Measurements from ENCODE around the gene ARHGEF11. TPM values are rescaled to one million over a fixed set of nuclear protein-coding genes. Genes with fewer than 3 reads are reported as not detected.

ARHGEF11 gene
- total RNA-seq, 1 donor from 2014 or later = 12.3 TPM

DNA sequence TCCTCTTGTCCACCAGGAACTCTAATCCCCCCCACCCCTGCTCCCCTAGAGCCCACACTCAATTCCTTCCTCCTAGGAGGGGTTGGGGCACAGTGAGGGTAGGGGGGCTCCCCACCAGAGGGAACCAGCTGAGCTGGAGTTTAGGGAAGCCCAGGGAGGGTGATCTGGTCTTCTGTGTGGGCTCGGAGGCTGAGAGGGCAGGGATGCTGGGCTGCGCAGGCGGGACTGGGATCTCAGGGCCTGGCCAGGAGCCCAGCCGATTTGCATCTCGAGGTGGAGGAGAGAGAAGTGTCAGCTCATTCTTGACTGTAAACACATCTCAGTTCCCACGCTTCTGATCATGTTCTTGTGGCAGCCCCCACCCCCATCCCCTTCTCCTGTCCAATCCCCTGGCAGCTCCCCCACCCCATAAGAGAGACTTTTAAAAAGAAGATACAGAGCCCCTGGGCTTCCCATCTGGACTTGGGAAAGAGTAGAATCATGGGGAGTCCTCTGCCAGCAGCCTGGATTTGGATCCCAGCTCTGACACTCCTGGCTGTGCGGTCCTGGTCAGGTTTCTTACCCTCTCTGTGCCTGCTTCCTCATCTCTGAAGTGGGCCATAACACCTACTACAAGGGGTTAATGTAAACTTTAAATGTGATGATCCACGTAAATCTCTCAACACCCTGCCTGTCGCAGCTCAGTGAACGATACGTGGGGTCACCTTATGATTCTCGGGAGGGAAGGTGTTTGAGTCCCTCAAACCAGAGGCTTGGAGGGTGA, 145.4 kb downstream of the ARHGEF11 start:
- DNase-seq (ENCODE audit: low spot score) = no peak
- ATAC-seq = no peak

DNA sequence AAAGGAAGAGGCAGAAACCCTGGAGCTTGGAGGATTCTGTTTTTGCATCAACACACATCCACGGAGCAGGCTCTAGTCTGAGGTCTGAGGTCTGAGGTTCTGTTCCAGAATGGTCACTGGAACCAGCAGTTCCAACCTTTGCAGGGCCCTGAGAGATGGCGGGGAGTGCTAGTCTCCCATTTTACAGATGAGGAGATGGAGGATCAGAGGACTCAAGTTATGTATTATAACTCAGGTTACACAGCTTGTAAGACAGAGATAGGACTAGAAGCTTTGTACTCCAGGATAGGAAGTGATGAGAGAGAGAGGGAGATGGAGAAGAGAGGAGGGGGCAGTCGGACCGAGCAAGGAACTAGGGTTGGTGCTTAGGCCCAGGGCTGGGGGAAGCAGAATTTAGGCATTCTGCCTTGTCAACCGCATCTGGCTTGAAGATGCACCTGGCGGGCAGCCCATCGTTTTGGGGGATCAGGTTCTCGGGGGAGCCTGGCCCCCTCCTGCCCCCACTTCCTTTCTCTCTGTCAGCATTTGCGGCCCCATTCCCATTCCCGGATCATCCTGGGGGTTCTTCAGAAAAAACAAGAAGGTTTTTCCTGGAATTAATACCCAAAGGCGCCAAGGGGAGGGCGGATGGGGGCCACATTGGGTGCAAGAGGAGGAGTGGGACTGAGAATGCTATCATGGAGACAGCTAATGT, 146.4 kb downstream of the ARHGEF11 start:
- ATAC-seq (no peak), DNase-seq (ENCODE audit: low spot score) (no peak)

DNA sequence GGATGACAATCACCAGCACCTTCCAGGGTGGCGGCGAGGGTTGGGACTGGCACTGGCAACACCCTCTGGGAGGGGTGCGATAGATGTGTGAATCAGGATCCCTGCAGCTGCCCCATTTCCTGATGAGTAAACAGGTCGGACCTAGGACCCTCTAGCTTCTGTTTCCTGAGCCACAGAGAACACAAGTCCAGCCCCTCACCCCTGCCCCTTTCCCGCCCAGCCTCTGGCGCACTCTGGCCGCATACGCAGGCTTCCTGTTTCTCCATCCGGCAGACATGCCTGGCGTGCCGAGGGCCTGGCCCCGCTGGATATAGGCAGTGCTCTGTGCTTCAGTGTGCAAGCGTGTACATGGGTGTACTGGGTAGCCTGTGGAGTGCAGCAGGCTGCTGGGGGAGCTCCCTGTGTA, 147.4 kb downstream of the ARHGEF11 start:
- no peak for DNase-seq (ENCODE audit: low spot score)
- peak; percentile 54 for ATAC-seq

DNA sequence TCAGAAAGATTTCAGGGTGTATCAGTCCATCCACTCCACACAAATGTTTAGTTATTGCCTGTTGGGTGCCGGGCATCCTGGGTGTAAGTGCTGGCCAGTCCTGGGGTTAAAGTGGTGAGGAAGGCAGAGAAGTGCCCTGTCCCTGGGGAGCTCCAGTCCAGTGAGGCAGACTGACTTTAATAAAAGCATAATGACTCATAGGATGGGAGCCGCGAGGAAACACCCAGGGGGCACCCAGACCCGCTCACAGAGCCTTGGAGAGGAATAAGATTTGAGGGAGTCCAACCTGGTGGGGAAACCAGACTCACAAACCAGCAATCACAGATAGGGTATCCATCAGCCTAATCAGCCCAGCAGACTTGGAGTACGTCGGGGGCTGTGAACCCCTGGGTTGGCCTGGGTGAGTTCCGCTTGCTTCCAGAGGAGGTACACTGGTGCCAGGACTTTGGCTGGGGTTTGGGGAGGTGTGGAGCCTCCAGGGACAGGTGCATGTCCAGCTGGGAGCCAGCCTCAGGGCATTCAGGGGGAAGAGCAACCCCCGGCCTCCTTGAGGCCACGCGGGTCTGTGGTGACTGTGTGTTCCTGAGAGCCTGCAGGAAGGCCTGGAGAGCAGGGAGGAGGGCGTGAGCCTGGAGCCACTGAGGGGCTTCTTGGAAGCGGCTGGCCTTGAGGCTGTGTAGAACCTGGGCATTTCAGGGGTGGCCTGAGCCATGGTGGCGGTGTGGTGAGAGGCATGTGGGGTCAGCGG, 148.3 kb downstream of the ARHGEF11 start:
- ATAC-seq (no peak), DNase-seq (ENCODE audit: low spot score) (no peak)

DNA sequence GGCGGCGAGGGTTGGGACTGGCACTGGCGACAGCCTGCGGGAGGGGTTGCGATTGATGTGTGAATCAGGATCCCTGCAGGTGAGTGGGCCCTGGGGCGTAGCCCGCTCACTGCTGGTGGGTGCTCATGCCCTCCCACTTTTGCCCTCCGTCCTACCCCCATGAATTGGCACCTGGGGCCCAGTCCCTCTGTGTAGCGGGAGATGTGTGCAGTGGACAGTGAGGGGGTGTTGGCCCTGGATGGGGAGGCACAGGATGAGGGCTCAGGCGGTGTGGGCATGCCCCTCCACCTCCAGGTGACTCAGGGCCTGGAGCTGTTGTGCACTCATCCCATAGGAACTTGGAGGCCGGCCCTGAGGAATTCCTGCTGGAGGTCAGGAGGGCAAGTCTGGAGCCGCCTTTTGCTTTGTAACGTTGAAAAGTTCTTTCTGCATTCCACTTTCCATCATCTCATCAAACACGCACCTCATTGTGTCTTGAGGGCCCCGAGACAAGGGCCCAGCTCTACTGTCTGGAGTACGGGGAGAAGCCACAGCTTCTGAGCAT, 149.0 kb downstream of the ARHGEF11 start:
- DNase-seq (ENCODE audit: low spot score) = no peak
- ATAC-seq = no peak

DNA sequence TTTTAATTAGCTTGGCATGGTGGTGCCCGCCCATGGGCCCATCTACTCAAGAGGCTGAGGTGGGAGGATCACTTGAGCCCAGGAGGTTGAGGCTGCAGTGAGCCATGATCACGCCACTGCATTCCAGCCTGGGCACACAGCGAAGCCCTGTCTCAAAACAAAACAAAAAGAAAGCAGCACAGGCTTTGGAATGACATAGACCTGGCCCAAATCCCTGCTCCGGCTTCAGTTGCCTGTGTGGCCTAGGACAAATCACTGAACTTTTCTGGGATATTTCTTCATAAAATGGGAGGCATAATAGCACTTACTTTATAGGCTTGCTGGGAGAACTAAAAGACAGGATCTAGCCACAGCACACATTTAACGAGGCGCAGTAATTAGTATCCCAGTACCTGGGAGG, 149.6 kb downstream of the ARHGEF11 start:
- no peak for ATAC-seq
- DNase-seq (ENCODE audit: low spot score) = no peak

DNA sequence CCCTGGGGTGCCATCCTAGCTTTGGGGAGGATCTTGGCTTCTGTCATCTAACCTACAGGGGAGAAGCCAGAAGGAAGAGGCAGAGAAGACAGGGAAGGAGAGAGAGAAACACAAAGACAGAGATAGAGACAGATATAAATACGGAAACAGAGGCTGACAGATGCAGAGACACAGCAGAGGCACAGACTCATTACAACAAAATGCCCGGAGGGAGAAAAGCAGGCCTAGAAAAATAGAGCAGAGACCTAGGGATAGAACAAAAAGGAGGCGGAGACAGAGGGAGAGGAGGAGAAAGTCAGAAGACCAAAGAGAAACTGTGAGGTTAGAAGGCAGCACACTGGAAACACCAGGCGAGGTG, 150.1 kb downstream of the ARHGEF11 start:
- ATAC-seq = no peak
- DNase-seq (ENCODE audit: low spot score) = no peak

DNA sequence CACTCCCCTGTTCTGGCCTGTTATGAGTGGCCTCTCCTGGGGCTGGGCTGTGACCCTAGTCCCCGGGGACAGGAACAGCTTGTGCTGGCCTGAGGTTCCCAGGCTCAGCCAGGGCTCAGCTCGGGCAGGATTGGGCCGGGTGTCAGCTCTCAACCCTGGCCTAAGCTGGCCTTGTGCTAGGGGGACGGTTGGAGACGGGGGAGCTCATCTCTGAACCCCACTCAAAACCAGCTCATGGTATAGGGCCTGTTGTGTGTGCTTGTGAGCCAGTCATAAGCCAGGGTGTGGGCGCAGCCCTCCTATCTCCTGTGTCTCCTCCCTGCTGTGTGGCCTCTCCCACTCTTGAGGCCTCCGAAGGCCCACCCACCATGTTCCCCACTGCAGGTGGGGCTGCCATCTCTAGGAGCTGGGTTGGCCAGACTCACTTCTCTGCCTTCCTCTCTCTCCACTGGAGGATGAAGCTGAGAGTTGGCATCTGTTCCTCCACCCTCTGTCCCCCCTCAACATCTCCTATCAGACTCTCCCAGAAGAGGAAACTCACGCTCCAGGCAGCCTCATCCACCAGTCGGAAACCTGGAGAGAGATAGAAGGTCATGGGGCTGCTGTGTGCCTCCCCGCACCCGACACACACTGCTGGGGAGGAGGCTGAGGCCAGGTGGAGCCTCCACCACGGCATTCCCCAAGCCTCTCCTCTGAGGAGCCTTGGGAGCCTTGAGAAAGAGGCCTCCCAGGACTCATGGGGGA, 150.7 kb downstream of the ARHGEF11 start:
- DNase-seq (ENCODE audit: low spot score) = no peak
- ATAC-seq = no peak

DNA sequence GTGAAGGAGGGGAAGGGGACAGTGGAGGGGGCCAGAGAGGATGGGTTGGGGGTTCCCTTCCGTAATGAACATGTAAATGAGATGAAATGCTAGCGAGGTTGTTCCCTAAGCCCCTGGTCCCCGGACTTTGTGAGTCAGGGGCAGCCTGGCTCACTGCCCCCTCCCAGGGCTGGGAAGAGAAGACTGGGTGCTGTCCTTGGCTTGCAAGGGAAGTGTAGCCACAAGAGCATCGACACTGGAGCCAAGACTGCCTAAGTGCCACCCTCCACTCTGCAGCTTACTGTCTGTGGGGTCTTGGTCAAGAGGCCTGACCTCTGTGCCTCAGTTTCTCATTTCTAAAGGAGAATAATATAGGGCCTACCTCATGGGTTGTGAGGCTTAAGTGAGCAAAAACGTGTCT, 151.5 kb downstream of the ARHGEF11 start:
- DNase-seq (ENCODE audit: low spot score) (no peak), ATAC-seq (no peak)

DNA sequence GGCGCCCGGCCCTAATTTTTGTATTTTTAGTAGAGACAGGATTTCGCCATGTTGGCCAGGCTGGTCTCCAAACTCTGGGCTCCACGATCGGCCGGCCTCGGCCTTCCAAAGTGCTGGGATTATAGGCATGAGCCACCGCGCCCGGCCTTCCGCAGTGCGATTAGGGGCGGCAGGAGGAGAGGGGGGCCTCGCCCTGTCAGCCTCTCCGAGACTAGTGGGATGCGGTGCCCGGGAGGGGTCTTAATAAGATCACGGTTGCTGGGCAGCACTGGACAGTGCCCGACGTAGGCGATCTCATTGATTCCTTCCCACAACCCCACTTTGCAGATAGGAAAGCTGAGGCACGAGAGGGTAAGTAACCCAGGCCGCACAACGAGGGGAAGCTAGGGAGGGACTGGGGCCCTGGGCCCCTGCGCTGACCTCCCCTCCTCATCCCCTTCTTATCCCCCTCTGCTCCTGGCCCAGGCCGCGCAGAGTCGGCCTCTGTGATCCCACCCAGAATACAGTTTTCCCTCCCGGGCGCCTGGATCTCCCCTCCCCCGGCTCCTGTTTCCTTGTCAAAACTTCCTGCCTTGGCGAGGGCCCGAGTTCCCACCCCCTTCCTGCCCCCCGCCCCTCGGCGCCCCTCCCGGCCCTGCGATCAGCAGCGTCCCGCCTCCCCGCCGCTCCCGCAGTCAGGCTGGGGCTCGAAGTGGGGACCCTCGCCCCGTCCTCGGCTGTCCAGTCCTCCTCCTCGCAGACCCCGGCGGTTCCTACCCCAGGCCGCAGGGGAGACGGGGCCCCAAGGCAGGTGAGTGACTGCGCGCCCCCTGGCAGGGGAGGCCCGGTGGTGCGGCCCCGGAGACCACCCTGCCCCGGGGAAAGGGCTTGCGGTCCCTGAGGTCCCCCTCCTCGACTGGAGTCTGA, 152.2 kb downstream of the ARHGEF11 start, which contains the start of gene PEAR1:
TSS of gene PEAR1 (plus strand) at position 671 of the 906 bp plus-strand sequence. CDS start 10,209 bp downstream, outside the sequence.
- peak; percentile 26 for ATAC-seq
- DNase-seq (ENCODE audit: low spot score) = no peak

DNA sequence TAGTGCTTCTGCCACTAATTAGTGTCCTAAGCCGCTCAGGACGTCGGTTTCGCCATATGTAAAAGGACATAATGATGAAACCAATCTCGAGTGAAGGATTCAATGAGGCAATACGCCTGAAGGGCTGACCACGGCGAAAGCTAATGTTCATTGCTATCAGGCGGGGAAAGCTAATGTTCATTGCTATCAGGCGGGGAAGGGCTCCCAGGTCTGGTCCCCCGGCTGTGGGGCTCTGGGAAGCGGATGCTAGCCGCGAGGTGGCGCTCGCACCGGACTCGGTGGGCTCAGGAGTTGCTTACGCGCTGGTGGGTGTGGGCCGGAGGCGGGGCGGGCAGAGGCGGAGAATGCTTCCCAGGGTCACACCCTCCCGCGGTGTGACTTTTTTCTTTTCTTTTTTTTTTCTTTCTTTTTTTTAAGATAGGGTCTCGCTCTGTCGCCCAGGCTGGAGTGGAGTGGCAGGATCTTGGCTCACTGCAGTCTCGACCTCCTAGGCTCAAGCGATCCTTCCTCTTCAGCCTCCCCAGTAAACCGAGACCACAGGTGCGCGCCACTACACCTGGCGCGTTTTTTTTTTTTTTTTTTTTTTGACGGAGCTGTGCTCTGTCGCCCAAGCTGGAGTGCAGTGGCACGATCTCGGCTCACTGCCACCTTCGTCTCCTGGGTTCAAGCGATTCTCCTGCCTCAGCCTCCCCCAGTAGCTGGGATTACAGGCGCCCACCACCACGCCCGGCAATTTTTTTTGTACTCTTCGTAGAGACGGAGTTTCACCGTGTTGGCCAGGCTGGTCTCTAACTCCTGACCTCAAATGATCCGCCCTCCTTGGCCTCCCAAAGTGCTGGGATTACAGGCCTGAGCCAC, 153.1 kb downstream of the ARHGEF11 start:
- ATAC-seq (peak; percentile 85), DNase-seq (ENCODE audit: low spot score) (peak; percentile 78)

DNA sequence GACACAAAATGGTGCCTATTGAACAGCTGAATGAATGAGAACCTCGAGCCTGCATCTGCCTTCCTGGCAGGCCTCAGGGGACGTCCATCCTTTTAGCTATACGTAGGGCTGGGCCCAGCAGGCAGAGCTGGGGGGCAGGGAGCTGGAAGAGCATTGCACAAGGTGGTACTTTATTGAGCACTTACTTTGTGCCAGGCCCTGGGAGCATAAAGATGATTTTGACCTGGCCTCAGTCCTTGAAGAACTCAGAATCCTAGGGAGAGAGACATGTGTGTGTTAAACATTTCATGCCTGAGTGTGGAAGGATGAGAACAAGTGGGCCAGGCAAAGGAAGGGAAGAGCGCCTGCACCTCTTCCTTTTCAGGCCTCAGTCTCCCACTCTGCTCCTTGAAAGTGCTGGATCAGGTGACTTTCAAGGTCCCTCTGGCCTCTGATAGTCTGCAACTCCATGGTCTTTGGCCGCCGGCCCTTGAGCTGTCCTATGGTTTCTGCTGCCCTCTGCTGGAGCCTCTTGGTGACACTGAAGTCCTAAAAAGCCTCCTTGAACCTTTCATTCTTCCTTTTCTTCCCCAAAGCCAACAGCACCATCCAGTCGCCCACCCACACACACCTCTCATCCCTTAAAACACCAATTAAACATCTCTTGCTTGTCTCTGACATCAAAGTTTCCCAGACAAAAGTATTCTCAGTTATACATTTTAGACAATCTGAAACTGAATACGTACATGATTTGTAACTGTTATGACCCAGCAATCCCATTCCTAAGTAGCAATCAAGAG, 155.6 kb downstream of the ARHGEF11 start:
- DNase-seq (ENCODE audit: low spot score) (peak; percentile 79), ATAC-seq (peak; percentile 84)

DNA sequence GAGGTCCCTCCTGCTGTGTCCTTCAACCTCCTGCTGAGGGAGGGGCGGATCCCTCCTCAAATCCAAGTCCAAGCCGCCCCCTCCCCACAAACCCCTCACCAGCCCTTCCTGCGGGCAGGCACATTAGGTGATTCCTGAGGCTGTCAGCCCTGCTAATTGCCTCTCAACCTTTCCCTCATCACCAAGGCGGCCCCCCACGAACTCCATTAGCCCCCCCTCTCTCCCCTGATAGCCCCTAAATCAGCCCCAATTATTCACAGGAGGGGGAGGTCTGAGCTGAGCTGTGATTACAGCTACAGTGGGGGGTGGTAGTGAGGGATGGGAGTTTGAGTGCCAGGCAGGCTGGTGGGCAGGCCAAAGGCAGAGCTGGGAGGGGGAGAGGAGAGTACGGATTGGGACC, 157.8 kb downstream of the ARHGEF11 start:
- ATAC-seq (no peak), DNase-seq (ENCODE audit: low spot score) (no peak)

DNA sequence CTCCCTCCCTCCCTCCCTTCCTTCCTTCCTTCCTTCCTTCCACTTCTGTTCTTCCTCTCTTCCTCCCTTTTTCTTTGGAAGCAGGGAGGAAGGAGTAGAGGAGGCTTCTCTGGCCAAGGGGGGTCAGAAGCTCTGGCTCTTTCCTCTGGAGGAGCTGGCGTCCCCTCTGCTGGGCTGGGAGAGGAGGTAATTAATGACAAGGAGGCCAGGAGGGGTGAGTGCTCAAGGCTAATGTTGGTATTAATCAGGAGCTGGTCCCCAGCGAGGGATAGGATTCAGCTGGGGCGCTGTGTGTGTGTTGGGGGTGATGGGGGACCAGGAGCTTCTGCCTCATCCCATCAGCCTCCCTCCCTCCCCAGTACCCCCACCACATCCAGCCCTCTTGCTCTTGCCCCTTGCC, 158.2 kb downstream of the ARHGEF11 start:
- no peak for DNase-seq (ENCODE audit: low spot score)

DNA sequence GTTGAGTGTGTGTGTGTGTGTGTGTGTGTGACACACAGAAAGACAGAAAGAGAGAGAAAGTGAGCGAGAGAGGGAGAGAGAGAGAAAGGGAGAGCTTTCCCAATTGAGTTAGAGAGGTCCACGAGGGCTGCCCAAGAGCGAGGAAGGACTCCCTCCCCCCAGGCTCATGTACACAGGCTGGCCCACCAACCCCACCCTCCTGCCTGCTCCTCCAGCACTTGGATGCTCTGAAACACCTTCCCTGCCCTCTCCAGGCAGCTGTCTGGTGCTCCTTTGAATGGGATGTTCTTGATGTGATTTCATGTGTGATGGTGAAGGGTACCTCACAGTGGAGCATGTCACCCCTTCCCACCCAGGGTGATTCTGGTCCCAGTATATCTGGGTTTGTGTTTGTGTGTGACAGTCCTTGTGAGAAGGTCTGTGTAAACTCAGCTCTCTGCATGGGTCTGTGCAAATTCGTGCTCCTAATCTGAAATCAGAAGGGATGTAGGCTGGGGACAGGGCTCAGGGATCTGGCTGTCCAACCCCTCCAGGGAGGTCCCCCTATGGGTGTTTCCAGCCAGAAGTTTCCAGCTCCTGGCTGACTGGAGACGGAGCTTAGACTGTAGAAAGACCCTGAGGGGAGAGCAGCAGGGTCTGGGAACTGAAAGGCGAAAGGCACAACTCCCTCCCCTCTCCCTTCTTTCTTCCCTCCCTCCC, 158.8 kb downstream of the ARHGEF11 start:
- DNase-seq (ENCODE audit: low spot score) (no peak), ATAC-seq (no peak)

More for the DNA sequence above, 158.2 kb downstream of the ARHGEF11 start:
- no peak for ATAC-seq

DNA sequence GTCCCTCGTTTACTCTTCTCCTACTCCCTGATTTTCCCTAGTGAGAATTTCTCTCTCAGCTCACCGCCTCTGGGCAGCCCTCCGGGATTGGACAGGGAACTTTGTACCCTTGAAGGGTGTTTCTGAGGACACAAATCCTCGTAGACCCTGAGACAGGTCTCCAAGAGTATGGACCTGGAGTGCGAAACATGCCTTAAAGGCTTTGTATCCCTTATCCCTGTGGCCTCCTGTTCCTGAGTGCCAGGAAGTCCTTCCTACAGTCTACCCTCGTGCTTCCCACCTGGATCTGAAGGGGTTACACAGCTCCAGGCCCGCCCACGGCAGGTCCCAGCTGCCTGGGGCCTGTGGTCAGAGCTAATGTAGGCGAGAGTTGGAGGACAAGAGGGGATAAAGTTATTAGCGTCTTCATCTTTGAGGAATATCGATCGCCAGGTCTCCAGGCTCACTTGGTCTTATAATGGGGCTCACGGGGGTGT, 159.6 kb downstream of the ARHGEF11 start:
- no peak for ATAC-seq

DNA sequence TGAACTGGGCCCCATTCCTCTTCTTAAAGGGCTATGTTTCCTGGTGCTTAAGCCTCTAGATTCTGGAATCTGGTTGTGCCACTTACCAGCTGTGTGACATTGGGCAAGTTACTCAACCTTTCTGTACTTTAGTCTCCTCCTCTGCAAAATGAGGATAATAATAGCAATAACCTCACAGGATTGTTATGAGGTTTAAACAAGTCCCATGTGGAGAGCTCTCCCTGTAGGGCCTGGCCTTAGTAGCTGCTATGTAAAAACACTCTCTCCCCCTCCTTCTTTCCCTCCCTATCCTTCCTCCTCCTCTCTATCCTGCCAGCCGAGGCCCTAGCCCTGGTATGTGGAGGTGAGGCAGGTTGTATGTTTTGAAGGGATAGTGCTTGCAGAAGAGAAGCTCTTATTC, 160.2 kb downstream of the ARHGEF11 start:
- DNase-seq (ENCODE audit: low spot score) (no peak), ATAC-seq (no peak)

More for the DNA sequence above, 159.6 kb downstream of the ARHGEF11 start:
- no peak for DNase-seq (ENCODE audit: low spot score)

Measured in left lobe of liver (tissue), 2 donors.